ENCODE data around the gene KLHL21.
"Not testable (repeated sequence)": the region's sequence is repeated elsewhere in the genome, so short reads cannot be mapped to it uniquely, and the experiment has no call there.

Gene KLHL21

GRCh38 chr1:6624710-6625583 is 22.3 kb upstream of the KLHL21 start, which contains the start of gene THAP3:
Gene THAP3, plus strand, starts transcription at chr1:6624868. Its CDS starts 351 bp downstream, at chr1:6625219.
- DNase-seq: peak; percentile 46

- no peak for DNase-seq
Observed at GRCh38 chr1:6623269-6623965, 20.7 kb upstream of the KLHL21 start.

- DNase-seq: no peak
Observed at GRCh38 chr1:6622396-6623152, 19.9 kb upstream of the KLHL21 start.

GRCh38 chr1:6621429-6622391 is 19.0 kb upstream of the KLHL21 start:
- no peak for DNase-seq

DNA sequence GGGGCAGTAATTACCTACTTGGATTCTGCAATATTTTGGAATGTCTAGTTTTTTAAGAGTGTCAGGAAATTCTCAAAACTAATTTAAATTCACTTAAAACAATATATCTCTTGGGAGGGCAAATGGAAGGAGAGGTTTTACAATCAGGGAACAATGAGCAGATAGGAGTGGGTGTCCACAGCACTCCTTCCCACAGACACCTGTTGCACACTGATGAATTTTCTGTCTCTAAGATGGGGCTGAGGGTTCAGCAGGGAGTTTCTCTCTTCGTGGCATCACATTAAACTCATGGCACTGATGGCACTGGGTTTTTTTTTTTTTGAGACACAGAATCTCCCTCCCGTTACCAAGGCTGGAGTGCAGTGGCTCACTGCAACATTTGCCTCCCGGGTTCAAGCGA is 16.4 kb upstream of the KLHL21 start:
- no peak for DNase-seq

DNA sequence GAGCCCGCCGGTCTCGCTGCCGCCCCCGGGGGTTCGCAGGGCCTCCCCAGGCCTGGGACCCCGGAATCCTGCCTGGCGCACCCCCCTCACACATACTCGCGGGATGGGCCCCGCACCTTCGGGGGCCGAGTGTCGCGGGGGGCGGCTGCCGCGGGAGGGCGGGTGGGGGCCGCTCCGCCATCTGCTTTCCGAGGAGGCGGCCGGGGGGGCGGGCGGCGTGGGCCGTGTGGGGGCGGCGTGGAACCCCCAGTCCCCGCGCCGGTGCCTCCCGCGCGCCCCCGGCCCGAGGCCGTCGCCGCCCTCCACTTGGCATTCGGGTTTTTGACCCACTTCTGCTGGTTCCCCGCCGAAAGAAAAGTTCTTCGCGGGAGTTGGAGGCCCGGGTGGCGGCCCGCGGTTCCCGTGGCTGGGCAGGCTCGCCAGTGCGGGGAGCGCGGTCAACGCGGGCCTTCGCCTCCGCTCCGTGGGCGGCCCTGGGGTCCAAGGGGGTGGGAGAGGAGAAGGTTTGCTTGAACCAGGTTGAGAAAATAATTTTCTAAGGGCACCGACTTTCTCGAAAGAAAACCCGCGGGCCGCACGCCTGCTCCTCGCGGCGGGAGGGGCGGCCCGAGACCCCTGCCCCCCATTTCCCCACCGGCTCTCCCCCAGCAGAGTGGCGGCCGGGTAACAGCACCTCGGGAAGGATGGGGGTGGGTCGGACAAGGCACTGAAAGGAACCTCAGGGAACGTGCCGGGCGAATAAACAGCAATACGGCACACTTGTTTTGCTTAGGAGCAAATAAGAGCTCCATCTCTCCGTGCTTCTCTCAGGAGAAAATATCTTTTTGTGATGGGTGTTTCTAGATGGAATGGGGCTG is 12.5 kb upstream of the KLHL21 start:
- no peak for DNase-seq

GRCh38 chr1:6614019-6614928 is 11.6 kb upstream of the KLHL21 start:
- DNase-seq: no peak

GRCh38 chr1:6613361-6614018 is 10.8 kb upstream of the KLHL21 start, which contains the start of gene PHF13:
Gene PHF13, plus strand, starts transcription at chr1:6613731. Its CDS starts 336 bp downstream, at chr1:6614067.
- DNase-seq: peak; percentile 97

DNA sequence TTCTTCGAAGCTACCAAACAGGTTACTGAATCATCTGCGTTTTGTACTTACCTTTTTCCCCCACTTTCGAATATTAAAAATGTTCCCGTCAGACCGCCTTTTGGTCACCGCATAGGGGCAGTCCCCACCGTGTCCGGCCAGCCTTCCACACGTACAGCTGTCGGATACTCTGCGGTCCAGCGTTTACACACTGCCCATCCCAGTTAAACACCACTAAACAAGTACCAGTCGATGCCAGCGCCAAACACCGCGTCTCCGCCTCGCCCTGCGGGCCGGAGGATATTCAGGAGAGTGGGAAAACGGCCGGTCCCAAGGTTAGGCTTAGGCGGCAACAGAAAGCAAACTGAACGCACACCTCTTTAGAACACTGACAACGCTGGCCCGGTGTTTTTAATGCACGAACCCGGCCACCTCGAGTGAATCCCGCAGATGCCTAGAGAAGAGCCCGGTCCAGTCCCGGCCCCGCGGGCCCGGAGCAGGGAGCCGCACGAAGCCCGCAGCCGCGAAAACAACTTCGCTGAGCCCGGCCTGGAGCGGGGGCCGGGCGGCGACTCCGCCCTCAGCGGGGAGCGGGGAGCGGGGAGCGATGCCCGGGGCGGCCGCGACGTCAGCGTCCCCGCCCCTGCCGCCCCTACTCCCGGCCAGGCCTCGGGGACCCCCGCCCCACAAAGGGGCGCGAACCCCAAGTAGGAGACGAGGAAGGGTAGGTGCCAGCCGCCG is 10.1 kb upstream of the KLHL21 start:
- DNase-seq: no peak

DNA sequence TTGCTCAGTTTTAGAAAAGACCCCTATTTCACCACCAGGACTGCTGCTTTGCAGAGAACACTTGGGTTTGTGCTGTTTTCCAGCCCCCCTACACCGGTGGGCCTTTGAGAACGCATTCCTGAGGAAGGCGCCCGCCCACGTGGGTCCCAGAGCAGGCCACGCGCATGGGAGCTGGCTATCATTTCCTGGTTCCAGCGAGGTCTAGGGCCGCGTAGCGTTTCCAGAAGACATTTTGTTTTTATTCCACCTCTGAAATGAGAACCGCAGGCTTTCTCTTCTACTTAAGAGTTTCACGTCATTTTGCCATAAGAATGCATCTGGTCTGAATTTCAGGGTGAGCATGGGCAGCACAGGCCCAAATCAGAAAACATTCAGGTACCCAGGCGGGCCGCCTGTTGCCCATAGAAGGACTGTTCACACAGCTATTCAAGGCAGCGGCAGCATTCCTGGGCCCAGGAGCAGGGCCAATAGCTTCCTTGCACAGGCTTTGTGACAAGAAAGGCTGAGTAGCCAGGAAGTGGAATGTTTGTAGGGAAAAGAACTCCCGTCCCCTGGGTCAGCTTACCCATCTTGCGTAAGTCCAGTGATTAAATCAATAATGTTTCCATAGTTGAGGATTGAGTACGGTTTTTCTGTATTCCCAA is 1.4 kb upstream of the KLHL21 start:
- DNase-seq: no peak

DNA sequence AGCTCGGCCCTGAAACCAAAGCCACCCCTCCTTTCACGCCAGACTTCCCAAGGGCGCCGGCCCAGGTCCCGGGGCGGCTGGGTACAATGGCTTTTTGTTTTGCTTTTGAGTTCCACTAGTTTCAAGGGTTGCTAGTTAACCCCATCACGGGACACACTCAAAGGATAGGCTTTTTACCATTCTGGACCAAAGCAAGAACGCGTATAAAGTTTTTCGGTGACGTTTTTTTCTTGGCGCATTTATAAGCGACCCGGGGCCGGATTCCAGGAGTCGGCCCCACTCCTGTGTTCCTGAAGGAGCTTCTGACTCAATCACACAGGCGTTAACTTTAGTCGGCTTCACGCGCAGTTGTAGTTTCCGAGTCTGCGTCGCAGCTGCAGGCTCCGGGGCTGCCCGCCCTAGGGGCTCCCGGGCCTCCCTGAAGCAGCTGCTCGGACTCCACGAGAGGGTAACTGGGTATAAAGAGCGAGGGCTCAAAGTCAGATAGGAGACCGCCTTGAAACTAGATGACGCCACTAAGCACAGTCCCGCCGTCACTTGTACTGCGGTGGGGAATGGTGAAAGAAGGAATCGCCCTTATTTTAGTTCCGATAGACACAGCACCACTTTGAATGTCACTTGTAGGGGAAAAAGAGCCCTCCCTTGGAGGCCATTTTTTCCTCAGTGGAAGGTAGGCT is 707 bp upstream of the KLHL21 start:
- peak; percentile 61 for DNase-seq

GRCh38 chr1:6601923-6602668 is 573 bp downstream of the KLHL21 start:
- no peak for DNase-seq

DNA sequence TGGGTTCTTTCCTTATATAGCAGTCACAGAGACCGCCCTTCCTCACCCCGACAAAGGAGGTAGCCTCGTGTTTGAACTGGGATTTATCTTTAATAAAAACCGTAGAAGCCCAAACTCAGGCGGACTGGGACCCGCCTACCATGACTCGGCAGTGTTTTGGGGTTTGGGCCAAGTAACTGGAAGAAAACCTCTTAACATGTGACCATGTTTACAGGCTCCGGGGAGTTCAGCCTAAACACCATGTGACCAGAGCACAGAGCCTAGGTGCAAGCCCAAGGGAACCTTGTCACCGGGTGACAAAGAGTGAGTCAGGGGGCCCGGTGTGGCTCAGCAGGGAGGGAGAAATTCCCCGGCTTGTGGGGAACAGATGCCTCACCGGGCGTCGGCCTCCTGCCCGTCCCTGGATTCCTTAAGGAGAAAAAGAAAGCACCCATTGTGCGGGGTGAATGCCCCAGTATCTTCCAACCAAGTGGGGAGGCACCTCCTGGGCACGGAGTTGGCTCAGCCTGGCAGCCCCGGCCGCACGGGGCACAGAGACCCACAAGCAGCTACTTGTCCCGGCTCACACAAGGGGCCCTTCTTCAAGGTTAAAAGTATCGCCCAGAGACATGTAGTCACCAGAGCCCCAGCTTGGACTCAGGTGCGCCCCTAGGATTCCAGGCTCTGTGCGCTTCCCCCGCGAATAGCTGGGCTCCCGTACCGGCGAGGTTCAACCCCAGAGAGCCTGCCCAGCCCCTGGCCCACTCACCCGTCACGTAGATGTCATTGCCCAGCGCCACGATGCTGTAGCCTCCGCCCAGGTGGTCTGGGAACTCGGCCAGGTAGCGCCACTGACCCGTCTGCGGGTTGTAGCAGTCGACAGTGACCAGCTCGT is 1.4 kb downstream of the KLHL21 start:
- peak; percentile 88 for DNase-seq

- no peak for DNase-seq
Observed at GRCh38 chr1:6600410-6601048, 2.1 kb downstream of the KLHL21 start.

GRCh38 chr1:6599991-6600390 is 2.7 kb downstream of the KLHL21 start:
- DNase-seq: not testable (repeated sequence)
